OCI-LY7 (cell line): ENCODE results near the gene ADAMTS7.

Source experiments
- CTCF ChIP-seq: fragments of 200-600 bp; sonication (generic); conservative IDR thresholded peaks from 2 replicates; pipeline ENCODE4 v1.5.1; 2014; ENCODE audit warnings: mild to moderate bottlenecking, antibody characterized with exemption, low read length, moderate library complexity, mixed read lengths
- EZH2phosphoT487 ChIP-seq: fragments of 200-600 bp; sonication (generic); IDR thresholded peaks from 2 replicates; pipeline ENCODE4 v1.6.1; 2018; ENCODE audit warnings: low read depth, borderline replicate concordance, mild to moderate bottlenecking, mixed run types, antibody characterized with exemption, low read length, moderate library complexity, mixed read lengths

DNA sequence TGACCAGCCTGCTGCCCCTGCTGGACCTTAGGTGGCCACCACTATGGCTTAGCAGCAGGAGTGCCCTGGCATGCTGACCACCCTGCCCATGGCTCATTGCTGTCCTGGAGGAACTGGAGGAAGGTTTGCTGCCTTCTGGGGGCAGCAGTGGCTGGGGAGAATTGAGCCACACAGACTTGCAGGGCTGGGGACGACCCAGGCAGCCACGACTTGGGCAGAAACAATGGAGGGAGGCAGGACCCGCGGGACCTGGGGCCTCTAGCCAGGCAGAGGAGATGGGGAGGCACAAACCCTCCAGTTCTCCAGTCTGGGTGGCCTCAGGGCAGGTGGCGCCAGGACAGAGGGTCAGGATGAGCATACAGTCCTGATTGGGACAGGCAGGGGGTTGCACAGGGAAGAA, 32.8 kb downstream of the ADAMTS7 start:
- no peak for TF ChIP-seq CTCF
- TF ChIP-seq EZH2phosphoT487: no peak
